Right atrium auricular region (tissue), 2 donors: ENCODE results near the gene POLR1A. TPM values are rescaled to one million over a fixed set of nuclear protein-coding genes. Genes with fewer than 3 reads are reported as not detected.

Experiments used
- DNase-seq: peaks from one replicate; pipeline ENCODE4 v3.0.0-alpha.2; 2019; ENCODE audit warnings: low spot score
- H3K27ac ChIP-seq, 2 donors: fragments of 200-600 bp; sonication (generic); 1 replicate in 1 of 2; 2 replicates in 1 of 2; pipeline ENCODE4 v1.5.1; 2016 to 2019
- H3K27me3 ChIP-seq, 2 donors: fragments of 200-600 bp; sonication (generic); one replicate each; pipeline versions ENCODE4 v1.5.1 to v1.6.0; 2017 to 2019
- H3K36me3 ChIP-seq: fragments of 200-600 bp; sonication (generic); one replicate; pipeline ENCODE4 v1.5.1; 2016
- H3K4me1 ChIP-seq, 2 donors: fragments of 200-600 bp; sonication (generic); one replicate each; pipeline versions ENCODE4 v1.5.1 to v1.6.0; 2017 to 2019
- H3K4me3 ChIP-seq, 2 donors: fragments of 200-600 bp; sonication (generic); 1 replicate in 1 of 2; 2 replicates in 1 of 2; pipeline ENCODE4 v1.5.1; 2017 to 2019; ENCODE audit warnings: mild to moderate bottlenecking in 1 of 2, moderate library complexity in 1 of 2
- H3K9me3 ChIP-seq, 2 donors: fragments of 200-600 bp; sonication (generic); one replicate each; pipeline ENCODE4 v1.5.1; 2019
- total RNA-seq, 2 donors: library from RNA; depleted of rRNA; stranded (reverse); fragments of >200 nt; gene quantifications; one replicate each; pipeline ENCODE4 v1.1.0, GENCODE V29; 2016
- TF ChIP-seq, protein P1 (sequence below), 2 donors: fragments of 200-600 bp; sonication (generic); IDR thresholded peaks; one replicate each; pipeline ENCODE4 v1.5.1; 2019; ENCODE audit warnings: antibody characterized with exemption in 2 of 2

Gene POLR1A
- total RNA-seq, 2 donors from 2014 or later, result 14.1 to 20.6 TPM

DNA sequence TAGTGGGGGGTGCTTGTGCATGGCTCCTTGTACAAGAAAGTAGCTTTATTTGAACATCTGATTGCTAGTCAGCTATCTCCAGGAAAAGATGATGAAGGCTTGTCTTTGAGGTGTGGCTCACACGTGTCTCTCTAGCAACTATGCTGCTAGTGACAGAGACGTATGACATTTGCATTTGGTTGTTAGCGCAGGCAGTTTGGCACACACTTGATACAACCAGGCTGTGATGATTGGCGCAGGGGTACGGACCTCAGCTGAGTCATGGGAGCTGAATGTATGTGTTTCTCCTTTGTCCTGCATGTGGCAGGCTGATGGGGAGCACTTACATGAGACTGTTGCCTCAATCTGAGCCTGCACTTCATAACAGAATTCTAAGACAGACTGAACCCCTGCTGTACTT, 30.0 kb upstream of the POLR1A start:
- no peak for DNase-seq
- H3K9me3 ChIP-seq, result no peaks in the 10 kb centered on the region
- H3K27me3 ChIP-seq, result no peaks in the 10 kb centered on the region
- TF ChIP-seq, protein P1, sequence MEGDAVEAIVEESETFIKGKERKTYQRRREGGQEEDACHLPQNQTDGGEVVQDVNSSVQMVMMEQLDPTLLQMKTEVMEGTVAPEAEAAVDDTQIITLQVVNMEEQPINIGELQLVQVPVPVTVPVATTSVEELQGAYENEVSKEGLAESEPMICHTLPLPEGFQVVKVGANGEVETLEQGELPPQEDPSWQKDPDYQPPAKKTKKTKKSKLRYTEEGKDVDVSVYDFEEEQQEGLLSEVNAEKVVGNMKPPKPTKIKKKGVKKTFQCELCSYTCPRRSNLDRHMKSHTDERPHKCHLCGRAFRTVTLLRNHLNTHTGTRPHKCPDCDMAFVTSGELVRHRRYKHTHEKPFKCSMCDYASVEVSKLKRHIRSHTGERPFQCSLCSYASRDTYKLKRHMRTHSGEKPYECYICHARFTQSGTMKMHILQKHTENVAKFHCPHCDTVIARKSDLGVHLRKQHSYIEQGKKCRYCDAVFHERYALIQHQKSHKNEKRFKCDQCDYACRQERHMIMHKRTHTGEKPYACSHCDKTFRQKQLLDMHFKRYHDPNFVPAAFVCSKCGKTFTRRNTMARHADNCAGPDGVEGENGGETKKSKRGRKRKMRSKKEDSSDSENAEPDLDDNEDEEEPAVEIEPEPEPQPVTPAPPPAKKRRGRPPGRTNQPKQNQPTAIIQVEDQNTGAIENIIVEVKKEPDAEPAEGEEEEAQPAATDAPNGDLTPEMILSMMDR (IDR thresholded peaks at IDR 0.05), result no peak
- no peak overlapping the region for H3K27ac ChIP-seq
- H3K36me3 ChIP-seq, result peaks cover 86% of the 10 kb centered on the region
- no peak overlapping the region for H3K4me3 ChIP-seq
- no peaks in the 10 kb centered on the region for H3K4me1 ChIP-seq

DNA sequence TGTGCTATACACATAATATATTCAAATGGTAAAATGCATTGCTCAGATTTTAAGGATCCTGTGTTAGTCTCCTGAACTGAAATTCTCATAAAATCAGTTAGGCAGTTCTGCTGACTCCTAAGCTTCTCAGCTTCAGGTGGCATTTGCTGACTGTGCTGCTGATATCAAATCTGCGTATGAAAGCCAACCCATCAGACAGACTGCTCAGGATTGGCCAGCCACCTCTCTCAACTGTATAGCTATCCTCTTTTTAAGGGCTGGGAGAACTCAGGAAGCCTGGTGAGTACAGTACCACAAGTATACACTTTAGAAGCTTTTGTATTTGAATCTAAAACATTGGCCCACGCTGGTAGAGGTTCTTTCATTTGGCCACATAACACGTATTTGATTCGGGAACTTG, 29.0 kb upstream of the POLR1A start:
- Histone ChIP-seq H3K4me3 (no peak overlapping the region), H3K4me1 (no peaks in the 10 kb centered on the region), H3K27me3 (no peaks in the 10 kb centered on the region), H3K36me3 (peaks cover 91% of the 10 kb centered on the region), H3K27ac (no peak overlapping the region), H3K9me3 (no peaks in the 10 kb centered on the region)
- no peak for DNase-seq
- TF ChIP-seq, protein P1 (IDR thresholded peaks at IDR 0.05), result no peak

DNA sequence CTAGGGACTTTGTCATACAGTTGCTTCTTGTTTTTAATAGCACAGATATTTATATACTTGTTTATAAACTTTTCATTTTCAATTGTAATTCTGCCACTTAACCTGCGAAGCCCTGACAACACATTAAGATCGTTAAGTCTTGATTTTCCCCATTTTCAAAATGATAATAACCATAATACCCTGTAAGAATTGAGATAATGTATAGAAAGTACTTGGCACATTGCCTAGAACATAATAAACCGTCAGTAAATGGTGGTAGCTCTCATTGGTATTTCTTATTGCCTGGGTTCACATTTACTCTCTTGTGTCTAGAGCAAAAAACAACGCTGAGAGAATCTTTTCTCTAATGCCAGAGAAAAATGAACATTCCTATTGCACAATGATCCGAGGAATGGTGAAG, 19.0 kb upstream of the POLR1A start:
- Histone ChIP-seq H3K4me3 (no peak overlapping the region), H3K27me3 (no peaks in the 10 kb centered on the region), H3K36me3 (peaks cover 98% of the 10 kb centered on the region), H3K9me3 (no peaks in the 10 kb centered on the region), H3K4me1 (no peaks in the 10 kb centered on the region), H3K27ac (no peak overlapping the region)
- TF ChIP-seq, protein P1 (IDR thresholded peaks at IDR 0.05), result no peak
- DNase-seq, result no peak

DNA sequence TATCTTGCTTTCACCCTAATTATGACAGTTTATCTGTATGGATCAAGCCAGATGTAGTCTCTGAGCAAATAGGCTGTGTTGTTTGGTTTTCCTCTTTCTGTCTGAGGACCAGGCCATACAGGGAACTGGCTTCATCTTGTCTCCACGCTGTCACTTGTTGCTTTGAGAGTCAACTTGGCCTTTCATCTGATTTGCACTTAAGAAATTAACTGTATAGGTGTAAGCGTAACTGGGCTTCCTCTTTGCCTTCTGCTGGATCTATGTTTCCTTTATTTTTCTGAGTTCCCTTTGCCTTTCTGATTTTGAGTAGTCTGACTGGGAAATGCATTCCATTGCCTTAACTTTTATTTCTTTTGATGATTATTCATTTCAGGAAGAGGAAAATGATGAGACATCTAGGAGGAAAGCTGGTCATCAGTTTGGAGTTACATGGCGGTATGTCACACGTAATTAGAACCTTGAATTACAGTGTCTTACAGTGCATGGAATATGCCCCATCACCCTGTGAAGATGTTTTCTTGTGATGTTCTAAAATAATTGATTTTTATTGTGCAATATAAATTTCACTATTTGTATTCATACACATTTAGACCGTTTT, 17.7 kb upstream of the POLR1A start:
- no peak overlapping the region for H3K27ac ChIP-seq
- no peaks in the 10 kb centered on the region for H3K9me3 ChIP-seq
- TF ChIP-seq, protein P1 (IDR thresholded peaks at IDR 0.05), result no peak
- no peak for DNase-seq
- H3K36me3 ChIP-seq, result peaks cover 98% of the 10 kb centered on the region
- no peak overlapping the region for H3K4me3 ChIP-seq
- H3K27me3 ChIP-seq, result no peaks in the 10 kb centered on the region
- no peaks in the 10 kb centered on the region for H3K4me1 ChIP-seq

DNA sequence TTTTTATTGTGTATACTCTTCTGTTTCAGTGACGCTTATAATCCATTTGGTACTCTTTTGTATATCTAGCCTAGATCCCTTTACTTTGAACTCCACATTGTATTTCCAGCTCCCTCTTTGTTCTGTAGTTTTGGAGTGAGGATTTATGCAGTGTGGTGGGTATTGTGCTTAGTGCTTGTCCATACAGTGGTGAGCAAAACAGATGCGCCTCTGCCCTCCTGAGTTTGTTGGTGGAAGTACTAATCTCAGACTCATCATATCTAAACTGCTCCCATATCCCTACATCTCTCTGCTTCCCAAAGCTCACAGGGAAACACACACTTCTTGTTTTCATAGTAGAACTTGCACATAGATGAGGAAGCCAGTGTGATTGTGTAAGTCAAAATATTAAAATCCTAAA, 12.4 kb upstream of the POLR1A start:
- H3K36me3 ChIP-seq, result peaks cover 72% of the 10 kb centered on the region

More for the DNA sequence above, 12.4 kb upstream of the POLR1A start:
- Histone ChIP-seq H3K4me1 (peaks cover 0 to 23% of the 10 kb centered on the region in 2 donors), H3K27me3 (no peaks in the 10 kb centered on the region), H3K9me3 (no peaks in the 10 kb centered on the region), H3K27ac (no peak overlapping the region), H3K4me3 (no peak overlapping the region)
- DNase-seq, result no peak
- TF ChIP-seq, protein P1 (IDR thresholded peaks at IDR 0.05), result no peak
